HL-60/S4 treated with phorbol 12-myristate 13-acetate at 8.2 ng/mL for 4 days and 3 days (cell line): ENCODE results near the gene NUDC.
"Not testable (repeated sequence)": the region's sequence is repeated elsewhere in the genome, so short reads cannot be mapped to it uniquely, and the experiment has no call there.

Experiments
- in situ Hi-C: fragments of 300-500 bp; cut with MboI; formaldehyde crosslinking; loops from 2 replicates; pipeline ENCODE4 v1.15.0; 2022; ENCODE audit warnings: low sequenced_read_pairs

NUDC gene

GRCh38 chr1:26921540-26922430, at the start of gene NUDC:
TSS of gene NUDC (plus strand) at chr1:26921743. CDS start at chr1:26921849, 106 bp downstream.
- in situ Hi-C loops, result no loop called here

GRCh38 chr1:26873097-26873496, 48.4 kb upstream of the NUDC start:
- in situ Hi-C loops, result not testable (repeated sequence)

- in situ Hi-C loops, result no loop called here
Observed at GRCh38 chr1:26874896-26875295, 46.6 kb upstream of the NUDC start.

- in situ Hi-C loops, result no loop called here
Observed at GRCh38 chr1:26877326-26877725, 44.2 kb upstream of the NUDC start.

- in situ Hi-C loops, result no loop called here
Observed at GRCh38 chr1:26879793-26880192, 41.8 kb upstream of the NUDC start.

- in situ Hi-C loops, result not testable (repeated sequence)
Observed at GRCh38 chr1:26881611-26882010, 39.9 kb upstream of the NUDC start.

- in situ Hi-C loops, result no loop called here
Observed at GRCh38 chr1:26882696-26883463, 38.7 kb upstream of the NUDC start.

GRCh38 chr1:26887125-26887524, 34.4 kb upstream of the NUDC start:
- in situ Hi-C loops, result no loop called here

GRCh38 chr1:26888231-26888630, 33.3 kb upstream of the NUDC start:
- in situ Hi-C loops, result no loop called here

- in situ Hi-C loops, result no loop called here
Observed at GRCh38 chr1:26889551-26890466, 31.7 kb upstream of the NUDC start, which contains the start of gene GPN2. TSS of gene GPN2 (minus strand) at chr1:26890283. CDS start at chr1:26890096, 187 bp downstream.

- in situ Hi-C loops, result no loop called here
Observed at GRCh38 chr1:26890467-26890796, 31.1 kb upstream of the NUDC start.

- in situ Hi-C loops, result no loop called here
Observed at GRCh38 chr1:26894263-26894662, 27.3 kb upstream of the NUDC start.

- in situ Hi-C loops, result no loop called here
Observed at GRCh38 chr1:26897351-26897750, 24.2 kb upstream of the NUDC start.

GRCh38 chr1:26900001-26900814, 21.3 kb upstream of the NUDC start, which contains the start of gene GPATCH3:
TSS of gene GPATCH3 (minus strand) at chr1:26900467. CDS start at chr1:26900442, 25 bp downstream.
- in situ Hi-C loops, result no loop called here

- in situ Hi-C loops, result no loop called here
Observed at GRCh38 chr1:26900815-26901511, 20.6 kb upstream of the NUDC start.

GRCh38 chr1:26907071-26907917, 14.2 kb upstream of the NUDC start:
- in situ Hi-C loops, result no loop called here

GRCh38 chr1:26909951-26910342, 11.6 kb upstream of the NUDC start:
- in situ Hi-C loops, result no loop called here

- in situ Hi-C loops, result no loop called here
Observed at GRCh38 chr1:26910343-26911160, 11.0 kb upstream of the NUDC start.
